Smooth muscle cell (in vitro differentiated cells): ENCODE measurements around the gene PLSCR3. TPM values are rescaled to one million over a fixed set of nuclear protein-coding genes. Genes with fewer than 3 reads are reported as not detected.

Source experiments
- DNase-seq: peaks from one replicate; lab custom pipeline; 2025; ENCODE audit not compliant: unreplicated experiment; lab: John Stamatoyannopoulos, UW
- H2AFZ ChIP-seq: fragments of 200-600 bp; sonication (generic); 2 replicates; pipeline ENCODE4 v1.6.0; 2016; ENCODE audit warnings: antibody characterized with exemption, low read depth, mild to moderate bottlenecking
- H3F3A ChIP-seq: fragments of 200-600 bp; sonication (generic); 2 replicates; pipeline ENCODE4 v1.6.0; 2017; ENCODE audit warnings: antibody characterized with exemption, low read depth
- H3K27ac ChIP-seq: fragments of 200-600 bp; sonication (generic); 2 replicates; pipeline ENCODE4 v1.5.1; 2016; ENCODE audit warnings: low read depth, mild to moderate bottlenecking
- H3K27me3 ChIP-seq: fragments of 200-600 bp; sonication (generic); 2 replicates; pipeline ENCODE4 v1.6.1; 2016; ENCODE audit warnings: low read depth, mild to moderate bottlenecking
- H3K36me3 ChIP-seq: fragments of 200-600 bp; sonication (generic); 2 replicates; pipeline ENCODE4 v1.5.1; 2016; ENCODE audit warnings: low read depth
- H3K4me1 ChIP-seq: fragments of 200-600 bp; sonication (generic); 2 replicates; pipeline ENCODE4 v1.5.1; 2016; ENCODE audit warnings: low read depth
- H3K4me2 ChIP-seq: fragments of 200-600 bp; sonication (generic); 2 replicates; pipeline ENCODE4 v1.6.0; 2016; ENCODE audit warnings: mild to moderate bottlenecking
- H3K4me3 ChIP-seq: fragments of 200-600 bp; sonication (generic); 2 replicates; pipeline ENCODE4 v1.5.1; 2016; ENCODE audit warnings: mild to moderate bottlenecking
- H3K79me2 ChIP-seq: fragments of 200-600 bp; sonication (generic); 2 replicates; pipeline ENCODE4 v1.6.0; 2016; ENCODE audit warnings: low read depth, mild to moderate bottlenecking
- H3K9ac ChIP-seq: fragments of 200-600 bp; sonication (generic); 2 replicates; pipeline ENCODE4 v1.6.0; 2016; ENCODE audit warnings: low read depth
- H3K9me3 ChIP-seq: fragments of 200-600 bp; sonication (generic); replicated peaks from 2 replicates; pipeline ENCODE4 v1.5.1; 2016; ENCODE audit warnings: low read depth
- H4K20me1 ChIP-seq: fragments of 200-600 bp; sonication (generic); 2 replicates; pipeline ENCODE4 v1.6.0; 2016; ENCODE audit warnings: low read depth
- WGBS: methylation state at CpG from one replicate; pipeline ENCODE4 v1.1.7; 2016; ENCODE audit warnings: low lambda C conversion rate; 5-methylcytosine and 5-hydroxymethylcytosine counted together
- polyA plus RNA-seq: library from polyadenylated mRNA; unstranded; fragments of >200 nt; fragmentation: Nextera tagmentation; extraction: Ambion mirVana; gene quantifications from 2 replicates; pipeline ENCODE4 v1.2.1, GENCODE V29; 2016
- total RNA-seq: library from RNA; depleted of rRNA; stranded (reverse); fragments of >200 nt; gene quantifications from 2 replicates; pipeline ENCODE4 v1.2.3, GENCODE V29; 2014
- TF ChIP-seq, protein P1 (sequence below): fragments of 200-600 bp; sonication (generic); IDR thresholded peaks from 2 replicates; pipeline ENCODE4 v1.5.1; 2017; ENCODE audit warnings: borderline replicate concordance, mild to moderate bottlenecking, antibody characterized with exemption; ENCODE audit not compliant: insufficient read depth, poor library complexity, severe bottlenecking

PLSCR3 gene
- total and polyA plus RNA-seq, 2 experiments from 2014 or later, result 29.3 to 110 TPM

GRCh38 chr17:7405350-7406234, 11.3 kb upstream of the PLSCR3 start:
- WGBS, result 3% methylated on average over 14 of the region's 38 CpGs
- peaks cover 23% of the 10 kb centered on the region for H4K20me1 ChIP-seq
- H3K9me3 ChIP-seq, result no peaks in the 10 kb centered on the region
- peak overlapping the region; percentile 80 for H2AFZ ChIP-seq
- no peaks in the 10 kb centered on the region for H3K36me3 ChIP-seq
- H3K27ac ChIP-seq, result peak overlapping the region; percentile 47
- H3K4me3 ChIP-seq, result peak overlapping the region; percentile 91
- H3F3A ChIP-seq, result peaks cover 4% of the 10 kb centered on the region
- H3K4me2 ChIP-seq, result peak overlapping the region; percentile 89
- H3K79me2 ChIP-seq, result peaks cover 12% of the 10 kb centered on the region
- H3K27me3 ChIP-seq, result no peaks in the 10 kb centered on the region
- H3K4me1 ChIP-seq, result peaks cover 16% of the 10 kb centered on the region
- TF ChIP-seq, protein P1, sequence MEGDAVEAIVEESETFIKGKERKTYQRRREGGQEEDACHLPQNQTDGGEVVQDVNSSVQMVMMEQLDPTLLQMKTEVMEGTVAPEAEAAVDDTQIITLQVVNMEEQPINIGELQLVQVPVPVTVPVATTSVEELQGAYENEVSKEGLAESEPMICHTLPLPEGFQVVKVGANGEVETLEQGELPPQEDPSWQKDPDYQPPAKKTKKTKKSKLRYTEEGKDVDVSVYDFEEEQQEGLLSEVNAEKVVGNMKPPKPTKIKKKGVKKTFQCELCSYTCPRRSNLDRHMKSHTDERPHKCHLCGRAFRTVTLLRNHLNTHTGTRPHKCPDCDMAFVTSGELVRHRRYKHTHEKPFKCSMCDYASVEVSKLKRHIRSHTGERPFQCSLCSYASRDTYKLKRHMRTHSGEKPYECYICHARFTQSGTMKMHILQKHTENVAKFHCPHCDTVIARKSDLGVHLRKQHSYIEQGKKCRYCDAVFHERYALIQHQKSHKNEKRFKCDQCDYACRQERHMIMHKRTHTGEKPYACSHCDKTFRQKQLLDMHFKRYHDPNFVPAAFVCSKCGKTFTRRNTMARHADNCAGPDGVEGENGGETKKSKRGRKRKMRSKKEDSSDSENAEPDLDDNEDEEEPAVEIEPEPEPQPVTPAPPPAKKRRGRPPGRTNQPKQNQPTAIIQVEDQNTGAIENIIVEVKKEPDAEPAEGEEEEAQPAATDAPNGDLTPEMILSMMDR, result no peak
- DNase-seq, result no peak
- H3K9ac ChIP-seq, result peak overlapping the region; percentile 83

DNA sequence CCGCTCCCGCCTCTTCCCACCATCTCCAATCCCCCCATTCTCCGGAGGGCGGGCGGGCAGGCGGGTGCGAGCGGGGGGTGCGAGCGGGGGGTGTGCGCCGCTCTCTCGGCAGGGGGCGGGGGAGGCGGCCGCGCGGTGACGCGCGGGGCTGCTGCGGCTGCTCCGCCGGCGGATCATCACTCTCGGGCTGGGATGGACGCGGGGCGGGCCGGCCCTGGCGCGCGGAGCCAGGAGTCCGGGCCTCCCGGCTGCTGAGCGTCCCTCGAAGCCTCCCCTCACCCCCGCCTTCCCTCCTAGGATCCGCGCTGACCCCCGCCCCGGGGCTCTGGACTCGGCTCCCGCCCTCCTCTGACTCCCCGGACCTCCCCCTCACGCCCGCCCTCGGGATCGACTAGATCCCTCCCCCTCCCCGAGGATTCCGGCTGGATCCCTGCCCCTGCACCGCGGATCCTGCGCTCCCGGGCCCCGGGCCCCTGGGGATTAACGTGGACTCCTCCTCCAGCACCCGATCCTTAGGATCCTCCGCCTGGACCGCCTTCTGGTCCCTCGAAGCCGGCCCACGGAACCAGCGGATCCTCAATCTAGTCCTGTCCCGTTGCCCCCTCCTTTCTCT, 10.5 kb upstream of the PLSCR3 start:
- Histone ChIP-seq H3K27ac (peak overlapping the region; percentile 47), H2AFZ (peak overlapping the region; percentile 80), H3K36me3 (no peaks in the 10 kb centered on the region), H3K4me1 (peaks cover 16% of the 10 kb centered on the region), H3F3A (peaks cover 4% of the 10 kb centered on the region), H3K4me3 (peak overlapping the region; percentile 91), H3K9ac (peak overlapping the region; percentile 83), H3K9me3 (no peaks in the 10 kb centered on the region), H3K4me2 (peak overlapping the region; percentile 89), H3K27me3 (no peaks in the 10 kb centered on the region), H3K79me2 (peaks cover 12% of the 10 kb centered on the region), H4K20me1 (peaks cover 23% of the 10 kb centered on the region)
- under 1% methylated on average over 34 of the region's 65 CpGs for WGBS
- TF ChIP-seq, protein P1, result no peak
- no peak for DNase-seq

- no peaks in the 10 kb centered on the region for H3K36me3 ChIP-seq
- H3K9me3 ChIP-seq, result no peaks in the 10 kb centered on the region
- peak within 1 kb of the TSS; percentile 83 for H3K9ac ChIP-seq
- H3K27ac ChIP-seq, result peak within 1 kb of the TSS; percentile 77
- DNase-seq, result peak; percentile 100
- H4K20me1 ChIP-seq, result peaks cover 23% of the 10 kb centered on the region
- H3K4me2 ChIP-seq, result peak within 1 kb of the TSS; percentile 89
- H3F3A ChIP-seq, result peaks cover 4% of the 10 kb centered on the region
- H3K4me1 ChIP-seq, result peaks cover 16% of the 10 kb centered on the region
- TF ChIP-seq, protein P1, result no peak
- H3K27me3 ChIP-seq, result no peaks in the 10 kb centered on the region
- peak within 1 kb of the TSS; percentile 91 for H3K4me3 ChIP-seq
- H3K79me2 ChIP-seq, result peaks cover 12% of the 10 kb centered on the region
- H2AFZ ChIP-seq, result peak within 1 kb of the TSS; percentile 80
- WGBS, result under 1% methylated on average over 46 of the region's 49 CpGs
Observed at GRCh38 chr17:7403977-7404736, 9.8 kb upstream of the PLSCR3 start, which contains the start of gene TMEM256. TSS of gene TMEM256 (minus strand) at chr17:7404097. CDS start at chr17:7404084, 13 bp downstream.
